ENCODE data around the gene NEK10.

NEK10 gene

GRCh38 chr3:27119639-27120038, 249.5 kb downstream of the NEK10 start:
- TF ChIP-seq, protein P1, sequence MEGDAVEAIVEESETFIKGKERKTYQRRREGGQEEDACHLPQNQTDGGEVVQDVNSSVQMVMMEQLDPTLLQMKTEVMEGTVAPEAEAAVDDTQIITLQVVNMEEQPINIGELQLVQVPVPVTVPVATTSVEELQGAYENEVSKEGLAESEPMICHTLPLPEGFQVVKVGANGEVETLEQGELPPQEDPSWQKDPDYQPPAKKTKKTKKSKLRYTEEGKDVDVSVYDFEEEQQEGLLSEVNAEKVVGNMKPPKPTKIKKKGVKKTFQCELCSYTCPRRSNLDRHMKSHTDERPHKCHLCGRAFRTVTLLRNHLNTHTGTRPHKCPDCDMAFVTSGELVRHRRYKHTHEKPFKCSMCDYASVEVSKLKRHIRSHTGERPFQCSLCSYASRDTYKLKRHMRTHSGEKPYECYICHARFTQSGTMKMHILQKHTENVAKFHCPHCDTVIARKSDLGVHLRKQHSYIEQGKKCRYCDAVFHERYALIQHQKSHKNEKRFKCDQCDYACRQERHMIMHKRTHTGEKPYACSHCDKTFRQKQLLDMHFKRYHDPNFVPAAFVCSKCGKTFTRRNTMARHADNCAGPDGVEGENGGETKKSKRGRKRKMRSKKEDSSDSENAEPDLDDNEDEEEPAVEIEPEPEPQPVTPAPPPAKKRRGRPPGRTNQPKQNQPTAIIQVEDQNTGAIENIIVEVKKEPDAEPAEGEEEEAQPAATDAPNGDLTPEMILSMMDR (IDR thresholded peaks at IDR 0.05): no peak
- Histone ChIP-seq H3K4me3 (no peak overlapping the region), H3K27ac (no peak overlapping the region)
- DNase-seq (ENCODE audit: low spot score): no peak

DNA sequence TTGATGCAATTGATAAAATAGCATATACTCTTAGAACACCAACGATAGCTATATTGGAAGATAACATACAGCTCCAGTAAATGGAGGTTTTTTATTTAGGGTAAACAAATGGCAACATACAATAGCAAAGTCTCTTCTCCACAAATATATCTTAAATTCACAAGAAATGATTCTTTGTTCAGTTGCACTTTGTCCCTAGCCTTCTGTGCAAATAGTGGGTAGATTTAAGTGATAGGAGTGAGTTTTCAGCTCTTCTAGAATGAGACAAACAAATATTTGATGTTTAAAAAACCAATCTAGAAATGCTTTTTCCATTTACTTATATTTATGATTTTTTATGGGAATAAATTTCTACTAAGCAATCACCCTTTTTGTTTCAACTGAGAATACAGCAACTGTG, 253.8 kb downstream of the NEK10 start:
- no peak for DNase-seq (ENCODE audit: low spot score)
- H3K4me3 ChIP-seq: no peak overlapping the region
- TF ChIP-seq, protein P1 (IDR thresholded peaks at IDR 0.05): no peak
- H3K27ac ChIP-seq: no peak overlapping the region

DNA sequence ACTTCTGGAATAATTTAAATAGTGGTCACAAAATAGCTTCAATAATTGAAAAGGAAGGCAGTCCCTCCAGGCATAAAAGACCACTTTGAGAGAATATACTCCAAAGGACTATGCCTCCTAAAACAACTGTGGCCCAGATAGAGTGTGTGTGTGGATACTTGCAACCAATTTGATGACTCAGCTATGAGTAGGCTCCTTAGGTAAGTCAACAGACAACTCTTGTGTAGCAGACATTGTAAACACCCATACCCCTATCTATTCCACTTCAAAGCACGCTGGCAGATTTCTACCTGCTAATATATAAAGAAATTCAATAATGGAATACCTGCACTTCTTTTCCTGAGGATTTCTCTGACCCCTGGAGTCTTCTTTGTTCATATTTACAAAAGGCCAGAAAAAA, 254.5 kb downstream of the NEK10 start:
- Histone ChIP-seq H3K27ac (no peak overlapping the region), H3K4me3 (no peak overlapping the region)
- TF ChIP-seq, protein P1 (IDR thresholded peaks at IDR 0.05): no peak
- DNase-seq (ENCODE audit: low spot score): no peak

- H3K27ac ChIP-seq: no peak overlapping the region
- TF ChIP-seq, protein P1 (IDR thresholded peaks at IDR 0.05): no peak
- no peak overlapping the region for H3K4me3 ChIP-seq
- DNase-seq (ENCODE audit: low spot score): no peak
These were observed 255.1 kb downstream of the NEK10 start for GRCh38 chr3:27114129-27114528.

GRCh38 chr3:27110020-27110419, 259.2 kb downstream of the NEK10 start:
- Histone ChIP-seq H3K4me3 (no peak overlapping the region), H3K27ac (no peak overlapping the region)
- TF ChIP-seq, protein P1 (IDR thresholded peaks at IDR 0.05): no peak
- no peak for DNase-seq (ENCODE audit: low spot score)

DNA sequence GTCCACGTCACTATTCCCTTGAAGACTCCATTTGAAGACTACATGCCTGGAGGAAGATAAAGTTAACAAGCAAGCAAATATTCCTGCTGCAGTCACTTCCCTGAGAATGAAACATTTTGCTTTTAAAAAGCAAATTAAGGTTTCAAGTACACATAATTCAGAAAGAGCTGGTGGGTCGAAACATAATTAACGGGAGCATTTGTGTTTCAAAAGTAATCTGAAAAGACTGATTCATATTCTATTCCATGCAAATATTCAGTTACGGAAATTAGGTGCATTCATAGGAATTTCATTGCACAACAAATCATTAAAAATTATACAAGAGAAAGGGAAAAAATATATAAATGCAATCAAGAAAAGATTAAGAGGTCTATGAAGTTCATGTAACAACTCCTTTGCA, 260.9 kb downstream of the NEK10 start:
- no peak overlapping the region for H3K4me3 ChIP-seq
- no peak overlapping the region for H3K27ac ChIP-seq
- DNase-seq (ENCODE audit: low spot score): no peak
- TF ChIP-seq, protein P1 (IDR thresholded peaks at IDR 0.05): no peak

GRCh38 chr3:27105904-27106303, 263.3 kb downstream of the NEK10 start:
- no peak overlapping the region for H3K27ac ChIP-seq
- no peak overlapping the region for H3K4me3 ChIP-seq
- TF ChIP-seq, protein P1 (IDR thresholded peaks at IDR 0.05): no peak
- DNase-seq (ENCODE audit: low spot score): no peak

Data from coronary artery (tissue), 2 donors.